ENCODE results near the gene PPM1H.

The PPM1H gene

GRCh38 chr12:62724947-62725451, 210.0 kb downstream of the PPM1H start:
- H3K9me3 ChIP-seq (ENCODE audit: control insufficient read depth, low read length) = no peaks in the 10 kb centered on the region
- no peak overlapping the region for H3K4me3 ChIP-seq (ENCODE audit: insufficient read depth, low read depth, low read length, poor library complexity, severe bottlenecking)
- no peak for DNase-seq
- no peaks in the 10 kb centered on the region for H3K36me3 ChIP-seq (ENCODE audit: control insufficient read depth, insufficient read depth, low read length)
- H3K27me3 ChIP-seq (replicated peaks; ENCODE audit: control insufficient read depth, insufficient read depth, low read length, poor library complexity, severe bottlenecking) = no peaks in the 10 kb centered on the region
- no peaks in the 10 kb centered on the region for H3K4me1 ChIP-seq (ENCODE audit: control insufficient read depth, insufficient read depth, low read length, poor library complexity, severe bottlenecking)
- H3K27ac ChIP-seq (ENCODE audit: insufficient read depth, low read length, poor library complexity, severe bottlenecking) = no peak overlapping the region

GRCh38 chr12:62724285-62724684, 210.7 kb downstream of the PPM1H start:
- no peak overlapping the region for H3K27ac ChIP-seq (ENCODE audit: insufficient read depth, low read length, poor library complexity, severe bottlenecking)
- no peak for DNase-seq

GRCh38 chr12:62722971-62723680, 211.8 kb downstream of the PPM1H start:
- no peaks in the 10 kb centered on the region for H3K36me3 ChIP-seq (ENCODE audit: control insufficient read depth, insufficient read depth, low read length)
- H3K4me3 ChIP-seq (ENCODE audit: insufficient read depth, low read depth, low read length, poor library complexity, severe bottlenecking) = no peak overlapping the region
- no peaks in the 10 kb centered on the region for H3K4me1 ChIP-seq (ENCODE audit: control insufficient read depth, insufficient read depth, low read length, poor library complexity, severe bottlenecking)
- H3K27ac ChIP-seq (ENCODE audit: insufficient read depth, low read length, poor library complexity, severe bottlenecking) = no peak overlapping the region
- no peaks in the 10 kb centered on the region for H3K27me3 ChIP-seq (replicated peaks; ENCODE audit: control insufficient read depth, insufficient read depth, low read length, poor library complexity, severe bottlenecking)
- no peaks in the 10 kb centered on the region for H3K9me3 ChIP-seq (ENCODE audit: control insufficient read depth, low read length)
- DNase-seq = no peak

More at GRCh38 chr12:62724285-62724684, 210.7 kb downstream of the PPM1H start:
- no peaks in the 10 kb centered on the region for H3K9me3 ChIP-seq (ENCODE audit: control insufficient read depth, low read length)
- no peak overlapping the region for H3K4me3 ChIP-seq (ENCODE audit: insufficient read depth, low read depth, low read length, poor library complexity, severe bottlenecking)
- H3K27me3 ChIP-seq (replicated peaks; ENCODE audit: control insufficient read depth, insufficient read depth, low read length, poor library complexity, severe bottlenecking) = no peaks in the 10 kb centered on the region
- no peaks in the 10 kb centered on the region for H3K36me3 ChIP-seq (ENCODE audit: control insufficient read depth, insufficient read depth, low read length)
- H3K4me1 ChIP-seq (ENCODE audit: control insufficient read depth, insufficient read depth, low read length, poor library complexity, severe bottlenecking) = no peaks in the 10 kb centered on the region

GRCh38 chr12:62720661-62721330, 214.2 kb downstream of the PPM1H start:
- Histone ChIP-seq H3K4me3 (ENCODE audit: insufficient read depth, low read depth, low read length, poor library complexity, severe bottlenecking) (no peak overlapping the region), H3K4me1 (ENCODE audit: control insufficient read depth, insufficient read depth, low read length, poor library complexity, severe bottlenecking) (no peaks in the 10 kb centered on the region), H3K9me3 (ENCODE audit: control insufficient read depth, low read length) (no peaks in the 10 kb centered on the region), H3K27me3 (replicated peaks; ENCODE audit: control insufficient read depth, insufficient read depth, low read length, poor library complexity, severe bottlenecking) (no peaks in the 10 kb centered on the region), H3K27ac (ENCODE audit: insufficient read depth, low read length, poor library complexity, severe bottlenecking) (no peak overlapping the region), H3K36me3 (ENCODE audit: control insufficient read depth, insufficient read depth, low read length) (no peaks in the 10 kb centered on the region)
- no peak for DNase-seq

- no peak for DNase-seq
- no peak overlapping the region for H3K27ac ChIP-seq (ENCODE audit: insufficient read depth, low read length, poor library complexity, severe bottlenecking)
- H3K27me3 ChIP-seq (replicated peaks; ENCODE audit: control insufficient read depth, insufficient read depth, low read length, poor library complexity, severe bottlenecking) = no peaks in the 10 kb centered on the region
- no peaks in the 10 kb centered on the region for H3K9me3 ChIP-seq (ENCODE audit: control insufficient read depth, low read length)
- no peaks in the 10 kb centered on the region for H3K4me1 ChIP-seq (ENCODE audit: control insufficient read depth, insufficient read depth, low read length, poor library complexity, severe bottlenecking)
- H3K36me3 ChIP-seq (ENCODE audit: control insufficient read depth, insufficient read depth, low read length) = no peaks in the 10 kb centered on the region
- no peak overlapping the region for H3K4me3 ChIP-seq (ENCODE audit: insufficient read depth, low read depth, low read length, poor library complexity, severe bottlenecking)
These were observed 214.9 kb downstream of the PPM1H start for GRCh38 chr12:62720025-62720424.

GRCh38 chr12:62718762-62719426, 216.1 kb downstream of the PPM1H start:
- no peak for DNase-seq
- no peaks in the 10 kb centered on the region for H3K27me3 ChIP-seq (replicated peaks; ENCODE audit: control insufficient read depth, insufficient read depth, low read length, poor library complexity, severe bottlenecking)
- H3K4me1 ChIP-seq (ENCODE audit: control insufficient read depth, insufficient read depth, low read length, poor library complexity, severe bottlenecking) = no peaks in the 10 kb centered on the region
- no peaks in the 10 kb centered on the region for H3K9me3 ChIP-seq (ENCODE audit: control insufficient read depth, low read length)
- no peak overlapping the region for H3K27ac ChIP-seq (ENCODE audit: insufficient read depth, low read length, poor library complexity, severe bottlenecking)
- H3K36me3 ChIP-seq (ENCODE audit: control insufficient read depth, insufficient read depth, low read length) = no peaks in the 10 kb centered on the region
- no peak overlapping the region for H3K4me3 ChIP-seq (ENCODE audit: insufficient read depth, low read depth, low read length, poor library complexity, severe bottlenecking)

GRCh38 chr12:62717643-62718042, 217.3 kb downstream of the PPM1H start:
- no peak overlapping the region for H3K27ac ChIP-seq (ENCODE audit: insufficient read depth, low read length, poor library complexity, severe bottlenecking)

GRCh38 chr12:62716866-62717525, 218.0 kb downstream of the PPM1H start:
- H3K4me1 ChIP-seq (ENCODE audit: control insufficient read depth, insufficient read depth, low read length, poor library complexity, severe bottlenecking) = no peaks in the 10 kb centered on the region
- DNase-seq = no peak
- no peaks in the 10 kb centered on the region for H3K27me3 ChIP-seq (replicated peaks; ENCODE audit: control insufficient read depth, insufficient read depth, low read length, poor library complexity, severe bottlenecking)
- H3K36me3 ChIP-seq (ENCODE audit: control insufficient read depth, insufficient read depth, low read length) = no peaks in the 10 kb centered on the region
- no peak overlapping the region for H3K27ac ChIP-seq (ENCODE audit: insufficient read depth, low read length, poor library complexity, severe bottlenecking)
- no peaks in the 10 kb centered on the region for H3K9me3 ChIP-seq (ENCODE audit: control insufficient read depth, low read length)
- no peak overlapping the region for H3K4me3 ChIP-seq (ENCODE audit: insufficient read depth, low read depth, low read length, poor library complexity, severe bottlenecking)

More at GRCh38 chr12:62717643-62718042, 217.3 kb downstream of the PPM1H start:
- DNase-seq = no peak
- Histone ChIP-seq H3K4me3 (ENCODE audit: insufficient read depth, low read depth, low read length, poor library complexity, severe bottlenecking) (no peak overlapping the region), H3K9me3 (ENCODE audit: control insufficient read depth, low read length) (no peaks in the 10 kb centered on the region), H3K36me3 (ENCODE audit: control insufficient read depth, insufficient read depth, low read length) (no peaks in the 10 kb centered on the region), H3K27me3 (replicated peaks; ENCODE audit: control insufficient read depth, insufficient read depth, low read length, poor library complexity, severe bottlenecking) (no peaks in the 10 kb centered on the region), H3K4me1 (ENCODE audit: control insufficient read depth, insufficient read depth, low read length, poor library complexity, severe bottlenecking) (no peaks in the 10 kb centered on the region)

GRCh38 chr12:62716037-62716436, 218.9 kb downstream of the PPM1H start:
- Histone ChIP-seq H3K27me3 (replicated peaks; ENCODE audit: control insufficient read depth, insufficient read depth, low read length, poor library complexity, severe bottlenecking) (no peaks in the 10 kb centered on the region), H3K4me1 (ENCODE audit: control insufficient read depth, insufficient read depth, low read length, poor library complexity, severe bottlenecking) (no peaks in the 10 kb centered on the region), H3K36me3 (ENCODE audit: control insufficient read depth, insufficient read depth, low read length) (no peaks in the 10 kb centered on the region), H3K27ac (ENCODE audit: insufficient read depth, low read length, poor library complexity, severe bottlenecking) (no peak overlapping the region), H3K9me3 (ENCODE audit: control insufficient read depth, low read length) (no peaks in the 10 kb centered on the region), H3K4me3 (ENCODE audit: insufficient read depth, low read depth, low read length, poor library complexity, severe bottlenecking) (no peak overlapping the region)
- no peak for DNase-seq

Data from effector memory CD4-positive, alpha-beta T cell (primary cell).